ENCODE results near the gene TATDN3.

Gene TATDN3, protein sequence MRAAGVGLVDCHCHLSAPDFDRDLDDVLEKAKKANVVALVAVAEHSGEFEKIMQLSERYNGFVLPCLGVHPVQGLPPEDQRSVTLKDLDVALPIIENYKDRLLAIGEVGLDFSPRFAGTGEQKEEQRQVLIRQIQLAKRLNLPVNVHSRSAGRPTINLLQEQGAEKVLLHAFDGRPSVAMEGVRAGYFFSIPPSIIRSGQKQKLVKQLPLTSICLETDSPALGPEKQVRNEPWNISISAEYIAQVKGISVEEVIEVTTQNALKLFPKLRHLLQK

GRCh38 chr1:212791676-212792395, at the start of gene TATDN3, which contains the start of gene NSL1:
TATDN3 (plus strand) TSS chr1:212791894; CDS start chr1:212791922, 28 bp downstream.
NSL1 (minus strand) TSS chr1:212791777; CDS start chr1:212791763, 14 bp downstream.
- H3K27ac Mint-ChIP-seq = peak within 1 kb of the TSS; percentile 99
- H3K36me3 Mint-ChIP-seq (ENCODE audit: low read depth) = peaks cover 14% of the 10 kb centered on the region
- H3K9me3 Mint-ChIP-seq = peaks cover 9% of the 10 kb centered on the region
- H3K4me3 Mint-ChIP-seq = peak within 1 kb of the TSS; percentile 100
- peaks cover 28% of the 10 kb centered on the region for H3K4me1 Mint-ChIP-seq (ENCODE audit: low read depth)
- no peaks in the 10 kb centered on the region for H3K27me3 Mint-ChIP-seq (ENCODE audit: low read depth)

DNA sequence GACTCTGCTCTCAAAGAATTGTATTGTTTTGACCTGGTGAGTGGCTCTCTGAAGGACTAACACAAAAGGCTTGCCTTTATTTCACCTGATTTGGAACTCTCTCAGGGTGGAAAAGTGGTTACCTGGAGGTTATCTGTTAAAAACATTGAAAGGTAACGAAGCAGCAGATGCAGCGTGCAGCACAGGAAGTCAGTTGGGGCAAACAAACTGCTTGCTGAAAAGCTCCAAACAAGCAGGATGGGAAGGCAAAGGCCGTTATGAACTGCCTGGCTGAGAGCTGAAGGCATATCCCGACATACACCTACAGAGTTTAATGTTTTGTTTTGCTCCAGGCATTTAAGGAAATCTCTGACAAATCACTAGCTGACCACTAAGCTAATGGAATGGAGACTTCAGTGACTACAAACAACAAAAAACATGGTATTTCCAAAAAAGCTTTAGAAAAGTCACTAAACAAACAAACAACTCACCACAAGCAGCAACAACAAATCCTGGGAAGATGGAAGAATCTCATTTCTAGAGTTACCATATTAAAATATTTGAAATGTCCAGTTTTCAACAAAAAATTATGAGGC, 47.7 kb upstream of the TATDN3 start:
- H3K36me3 Mint-ChIP-seq (ENCODE audit: low read depth) = peaks cover 24% of the 10 kb centered on the region
- peaks cover 12% of the 10 kb centered on the region for H3K9me3 Mint-ChIP-seq
- no peaks in the 10 kb centered on the region for H3K27me3 Mint-ChIP-seq (ENCODE audit: low read depth)
- peak overlapping the region; percentile 50 for H3K27ac Mint-ChIP-seq
- peak overlapping the region; percentile 0 for H3K4me3 Mint-ChIP-seq
- peaks cover 23% of the 10 kb centered on the region for H3K4me1 Mint-ChIP-seq (ENCODE audit: low read depth)

- H3K4me1 Mint-ChIP-seq (ENCODE audit: low read depth) = peaks cover 25% of the 10 kb centered on the region
- H3K4me3 Mint-ChIP-seq = no peak overlapping the region
- no peaks in the 10 kb centered on the region for H3K27me3 Mint-ChIP-seq (ENCODE audit: low read depth)
- peaks cover 12% of the 10 kb centered on the region for H3K9me3 Mint-ChIP-seq
- no peak overlapping the region for H3K27ac Mint-ChIP-seq
- peaks cover 22% of the 10 kb centered on the region for H3K36me3 Mint-ChIP-seq (ENCODE audit: low read depth)
Observed at GRCh38 chr1:212745303-212745702, 46.4 kb upstream of the TATDN3 start.

GRCh38 chr1:212746546-212746945, 45.1 kb upstream of the TATDN3 start:
- H3K9me3 Mint-ChIP-seq = peaks cover 8% of the 10 kb centered on the region
- peaks cover 17% of the 10 kb centered on the region for H3K36me3 Mint-ChIP-seq (ENCODE audit: low read depth)
- H3K4me3 Mint-ChIP-seq = no peak overlapping the region
- H3K4me1 Mint-ChIP-seq (ENCODE audit: low read depth) = peaks cover 21% of the 10 kb centered on the region
- no peaks in the 10 kb centered on the region for H3K27me3 Mint-ChIP-seq (ENCODE audit: low read depth)
- no peak overlapping the region for H3K27ac Mint-ChIP-seq

- Mint-ChIP-seq H3K27ac (peak overlapping the region; percentile 63), H3K27me3 (ENCODE audit: low read depth) (no peaks in the 10 kb centered on the region), H3K36me3 (ENCODE audit: low read depth) (peaks cover 6% of the 10 kb centered on the region), H3K9me3 (no peaks in the 10 kb centered on the region), H3K4me3 (peak overlapping the region; percentile 30), H3K4me1 (ENCODE audit: low read depth) (peaks cover 34% of the 10 kb centered on the region)
Observed at GRCh38 chr1:212749821-212750535, 41.7 kb upstream of the TATDN3 start.

- Mint-ChIP-seq H3K27me3 (ENCODE audit: low read depth) (no peaks in the 10 kb centered on the region), H3K36me3 (ENCODE audit: low read depth) (peaks cover 8% of the 10 kb centered on the region), H3K4me1 (ENCODE audit: low read depth) (peaks cover 32% of the 10 kb centered on the region), H3K27ac (no peak overlapping the region), H3K9me3 (no peaks in the 10 kb centered on the region), H3K4me3 (no peak overlapping the region)
Observed at GRCh38 chr1:212752252-212752933, 39.3 kb upstream of the TATDN3 start.

DNA sequence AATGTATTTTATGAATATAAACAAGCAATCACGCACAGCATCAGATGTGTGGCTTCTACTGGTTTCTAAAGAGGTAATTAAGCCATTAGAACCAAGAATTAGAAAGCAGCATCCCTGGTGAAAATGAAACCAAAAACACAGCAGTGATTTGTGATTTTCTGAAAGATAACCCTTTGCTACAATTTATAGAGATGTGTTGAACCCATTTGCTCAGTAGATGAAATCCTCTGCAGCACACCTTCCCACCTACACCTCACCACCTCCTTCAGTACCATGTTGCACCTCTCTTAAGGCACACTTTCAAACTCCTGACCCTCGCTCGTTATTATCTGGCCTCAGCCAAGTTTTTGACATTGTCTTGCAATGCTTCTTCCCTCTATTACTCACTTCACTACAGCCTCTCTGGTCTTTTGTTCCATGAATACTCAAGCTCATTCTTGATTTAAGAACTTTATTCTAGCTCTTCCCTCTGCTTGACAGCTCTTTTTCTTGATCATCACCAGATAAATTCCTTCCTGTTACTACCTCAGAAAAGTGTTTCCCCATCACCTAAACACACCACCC, 38.7 kb upstream of the TATDN3 start:
- Mint-ChIP-seq H3K4me3 (peak overlapping the region; percentile 30), H3K9me3 (no peaks in the 10 kb centered on the region), H3K36me3 (ENCODE audit: low read depth) (peaks cover 10% of the 10 kb centered on the region), H3K27ac (peak overlapping the region; percentile 52), H3K27me3 (ENCODE audit: low read depth) (no peaks in the 10 kb centered on the region), H3K4me1 (ENCODE audit: low read depth) (peaks cover 32% of the 10 kb centered on the region)

DNA sequence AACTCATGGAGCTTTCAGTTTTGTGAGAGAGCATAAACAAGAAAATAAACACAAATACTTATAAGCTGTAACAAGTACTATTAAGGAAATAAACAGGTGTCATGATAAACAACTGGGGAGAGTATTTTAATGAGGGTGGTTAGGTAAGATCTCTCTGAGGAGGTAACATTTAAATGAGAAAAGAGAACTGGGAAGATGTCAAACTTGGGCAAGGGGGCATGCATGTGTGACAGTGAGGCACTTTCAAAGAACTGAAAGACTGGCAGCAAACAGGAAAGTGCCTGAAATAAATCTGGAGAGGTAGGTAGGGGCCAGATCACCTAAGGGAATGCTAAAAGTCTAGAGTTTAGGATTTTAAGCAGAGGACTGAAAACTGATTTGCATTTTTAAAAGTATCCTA, 37.9 kb upstream of the TATDN3 start:
- H3K9me3 Mint-ChIP-seq = no peaks in the 10 kb centered on the region
- peaks cover 10% of the 10 kb centered on the region for H3K36me3 Mint-ChIP-seq (ENCODE audit: low read depth)
- peaks cover 32% of the 10 kb centered on the region for H3K4me1 Mint-ChIP-seq (ENCODE audit: low read depth)
- H3K27ac Mint-ChIP-seq = no peak overlapping the region
- H3K27me3 Mint-ChIP-seq (ENCODE audit: low read depth) = no peaks in the 10 kb centered on the region
- H3K4me3 Mint-ChIP-seq = peak overlapping the region; percentile 12

- Mint-ChIP-seq H3K9me3 (no peaks in the 10 kb centered on the region), H3K27me3 (ENCODE audit: low read depth) (no peaks in the 10 kb centered on the region), H3K4me1 (ENCODE audit: low read depth) (peaks cover 32% of the 10 kb centered on the region), H3K36me3 (ENCODE audit: low read depth) (peaks cover 10% of the 10 kb centered on the region), H3K4me3 (peak overlapping the region; percentile 12), H3K27ac (peak overlapping the region; percentile 33)
Observed at GRCh38 chr1:212754193-212754592, 37.5 kb upstream of the TATDN3 start.

- peaks cover 31% of the 10 kb centered on the region for H3K4me1 Mint-ChIP-seq (ENCODE audit: low read depth)
- no peaks in the 10 kb centered on the region for H3K27me3 Mint-ChIP-seq (ENCODE audit: low read depth)
- H3K36me3 Mint-ChIP-seq (ENCODE audit: low read depth) = peaks cover 10% of the 10 kb centered on the region
- H3K4me3 Mint-ChIP-seq = no peak overlapping the region
- no peaks in the 10 kb centered on the region for H3K9me3 Mint-ChIP-seq
- no peak overlapping the region for H3K27ac Mint-ChIP-seq
Observed at GRCh38 chr1:212754680-212755079, 37.0 kb upstream of the TATDN3 start.

- Mint-ChIP-seq H3K9me3 (no peaks in the 10 kb centered on the region), H3K4me3 (no peak overlapping the region), H3K36me3 (ENCODE audit: low read depth) (peaks cover 31% of the 10 kb centered on the region), H3K27me3 (ENCODE audit: low read depth) (no peaks in the 10 kb centered on the region), H3K4me1 (ENCODE audit: low read depth) (peaks cover 6% of the 10 kb centered on the region), H3K27ac (no peak overlapping the region)
Observed at GRCh38 chr1:212759683-212760082, 32.0 kb upstream of the TATDN3 start.

GRCh38 chr1:212760126-212760823, 31.4 kb upstream of the TATDN3 start:
- Mint-ChIP-seq H3K9me3 (no peaks in the 10 kb centered on the region), H3K4me3 (no peak overlapping the region), H3K36me3 (ENCODE audit: low read depth) (peaks cover 35% of the 10 kb centered on the region), H3K4me1 (ENCODE audit: low read depth) (peaks cover 5% of the 10 kb centered on the region), H3K27me3 (ENCODE audit: low read depth) (no peaks in the 10 kb centered on the region), H3K27ac (no peak overlapping the region)

- Mint-ChIP-seq H3K9me3 (peaks cover 7% of the 10 kb centered on the region), H3K4me3 (no peak overlapping the region), H3K27ac (no peak overlapping the region), H3K27me3 (ENCODE audit: low read depth) (no peaks in the 10 kb centered on the region), H3K4me1 (ENCODE audit: low read depth) (peaks cover 5% of the 10 kb centered on the region), H3K36me3 (ENCODE audit: low read depth) (peaks cover 40% of the 10 kb centered on the region)
Observed at GRCh38 chr1:212762234-212762633, 29.5 kb upstream of the TATDN3 start.

All from T-helper 1 cell treated with Interleukin-12 subunit alpha and Interleukin-12 subunit beta and Interleukin-4 antibody, amounts not matched to agents 30 μg/mL and 1 μg/mL, for 36 hours (primary cell).